Measurements from ENCODE around the gene IL26. TPM values are rescaled to one million over a fixed set of nuclear protein-coding genes. Genes with fewer than 3 reads are reported as not detected.

IL26 gene
- total RNA-seq, 6 experiments from 2014 or later, result not detected

DNA sequence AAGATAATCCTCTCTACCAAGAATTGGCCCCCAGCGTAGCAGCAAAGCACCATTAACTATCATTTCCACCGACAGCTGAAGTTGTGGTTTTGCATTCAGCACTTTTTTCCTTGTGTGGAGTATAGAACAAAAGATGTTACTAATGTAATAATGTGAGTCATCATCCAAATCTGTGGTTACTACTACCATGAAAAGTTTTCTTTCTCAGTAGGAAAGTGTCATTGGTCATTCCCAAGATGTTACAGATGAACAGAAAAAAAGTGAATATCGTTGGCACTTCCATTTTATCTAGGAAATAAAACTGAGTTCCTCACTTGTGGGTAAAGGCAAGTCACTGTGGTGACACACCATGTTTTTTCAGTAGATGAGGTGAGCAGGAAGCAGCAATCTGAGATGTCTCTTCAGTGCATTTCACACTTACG is 35.8 kb downstream of the IL26 start:
- peaks cover 17% of the 10 kb centered on the region for H3K27me3 Mint-ChIP-seq (ENCODE audit: insufficient read depth)
- DNase-seq, result peak; percentile 11
- H3K4me1 Mint-ChIP-seq (ENCODE audit: low read depth), result no peaks in the 10 kb centered on the region

GRCh38 chr12:68185598-68185997 is 40.0 kb downstream of the IL26 start:
- no peaks in the 10 kb centered on the region for H3K4me1 Mint-ChIP-seq (ENCODE audit: low read depth)
- no peak overlapping the region for H3K27ac Mint-ChIP-seq
- no peaks in the 10 kb centered on the region for H3K36me3 Mint-ChIP-seq (ENCODE audit: low read depth)
- H3K27me3 Mint-ChIP-seq (ENCODE audit: insufficient read depth), result peaks cover 17% of the 10 kb centered on the region
- no peak for TF ChIP-seq CTCF (IDR thresholded peaks at IDR 0.05)
- no peak overlapping the region for H3K4me3 Mint-ChIP-seq
- H3K9me3 Mint-ChIP-seq, result no peaks in the 10 kb centered on the region
- DNase-seq, result no peak

More for the DNA sequence above, 35.8 kb downstream of the IL26 start:
- H3K4me3 Mint-ChIP-seq, result no peak overlapping the region
- H3K36me3 Mint-ChIP-seq (ENCODE audit: low read depth), result no peaks in the 10 kb centered on the region
- no peak for TF ChIP-seq CTCF (IDR thresholded peaks at IDR 0.05)
- no peaks in the 10 kb centered on the region for H3K9me3 Mint-ChIP-seq
- no peak overlapping the region for H3K27ac Mint-ChIP-seq

DNA sequence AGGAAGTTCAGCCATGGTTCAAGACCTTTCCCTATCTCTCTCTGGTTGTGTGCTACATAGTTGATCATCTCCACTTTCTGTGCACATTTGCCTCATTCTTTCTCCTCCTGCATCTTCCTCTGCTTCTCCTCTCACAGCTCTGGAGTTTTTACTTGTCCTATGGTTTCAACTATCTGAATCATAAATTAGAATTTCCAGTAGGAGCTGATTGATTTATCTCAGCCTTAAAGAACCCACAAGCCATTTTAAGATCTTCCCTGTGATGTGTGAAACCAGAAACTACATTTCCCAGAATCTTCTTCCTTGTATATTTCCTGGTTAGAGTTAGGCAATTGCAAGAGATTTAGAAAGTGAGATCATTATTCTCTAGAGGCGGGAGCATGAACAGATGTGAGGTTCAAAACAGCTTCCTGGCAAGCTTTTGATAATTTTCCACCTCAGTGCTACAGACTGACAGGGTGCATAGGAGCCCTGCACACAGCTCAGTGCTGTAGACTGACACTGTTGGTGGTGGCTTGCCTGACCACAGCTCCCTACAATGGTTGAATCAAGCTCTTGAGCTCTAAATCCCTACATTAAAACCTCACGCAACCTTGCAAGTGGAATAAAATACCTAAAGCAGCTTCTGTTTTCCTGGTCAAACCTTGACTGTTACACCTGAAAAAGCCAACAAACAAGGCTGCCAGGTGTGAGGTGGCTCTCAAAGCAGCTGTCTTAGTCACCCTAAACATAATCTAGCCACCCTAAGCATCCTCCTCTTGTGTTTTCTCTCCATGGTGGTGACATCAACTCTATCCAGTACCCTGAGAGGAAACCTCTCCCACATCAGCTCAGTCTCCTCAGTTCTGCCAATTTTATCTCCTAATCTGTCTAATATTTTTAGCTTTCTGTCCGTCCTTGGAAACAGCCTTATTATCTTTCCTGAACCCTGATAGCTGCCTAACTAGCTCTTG is 44.5 kb downstream of the IL26 start:
- TF ChIP-seq CTCF (IDR thresholded peaks at IDR 0.05), result no peak
- Mint-ChIP-seq H3K27ac (no peak overlapping the region), H3K27me3 (ENCODE audit: insufficient read depth) (peaks cover 12% of the 10 kb centered on the region), H3K4me1 (ENCODE audit: low read depth) (no peaks in the 10 kb centered on the region), H3K36me3 (ENCODE audit: low read depth) (no peaks in the 10 kb centered on the region), H3K4me3 (no peak overlapping the region), H3K9me3 (no peaks in the 10 kb centered on the region)
- DNase-seq, result no peak

DNA sequence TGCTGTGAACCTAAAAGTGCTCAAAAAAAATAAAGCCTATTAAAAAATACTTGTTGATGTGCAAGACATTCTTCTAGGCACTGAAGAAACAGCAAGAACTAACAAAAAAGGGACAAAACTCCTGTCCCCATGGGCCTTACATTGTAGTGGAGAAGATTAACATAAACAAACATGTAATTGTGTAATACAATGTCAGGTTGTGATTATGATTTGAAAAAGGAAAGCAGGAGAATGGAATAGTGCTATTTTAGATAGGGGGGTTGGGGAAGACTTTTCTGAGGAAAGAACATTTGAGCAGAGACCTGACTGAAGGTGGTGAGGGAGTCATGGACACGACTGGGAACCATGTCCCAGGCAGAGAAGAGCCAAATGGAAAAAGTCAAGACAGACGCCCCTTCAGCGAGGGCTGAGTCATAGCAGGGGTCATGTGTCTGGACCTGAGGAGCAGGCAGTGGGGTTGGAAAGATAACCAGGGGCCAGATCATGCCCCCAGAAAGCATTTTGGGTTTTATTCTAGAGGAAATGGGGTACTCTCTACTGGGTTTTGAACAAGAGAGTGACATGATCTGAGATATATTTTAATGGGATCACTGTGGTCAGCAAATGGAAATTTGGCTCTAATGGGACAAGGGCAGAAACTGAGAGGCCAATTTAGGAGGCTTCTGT is 46.7 kb downstream of the IL26 start:
- Mint-ChIP-seq H3K4me1 (ENCODE audit: low read depth) (no peaks in the 10 kb centered on the region), H3K4me3 (no peak overlapping the region), H3K27me3 (ENCODE audit: insufficient read depth) (peaks cover 6% of the 10 kb centered on the region), H3K9me3 (no peaks in the 10 kb centered on the region), H3K36me3 (ENCODE audit: low read depth) (no peaks in the 10 kb centered on the region), H3K27ac (no peak overlapping the region)
- no peak for DNase-seq
- TF ChIP-seq CTCF (IDR thresholded peaks at IDR 0.05), result no peak

DNA sequence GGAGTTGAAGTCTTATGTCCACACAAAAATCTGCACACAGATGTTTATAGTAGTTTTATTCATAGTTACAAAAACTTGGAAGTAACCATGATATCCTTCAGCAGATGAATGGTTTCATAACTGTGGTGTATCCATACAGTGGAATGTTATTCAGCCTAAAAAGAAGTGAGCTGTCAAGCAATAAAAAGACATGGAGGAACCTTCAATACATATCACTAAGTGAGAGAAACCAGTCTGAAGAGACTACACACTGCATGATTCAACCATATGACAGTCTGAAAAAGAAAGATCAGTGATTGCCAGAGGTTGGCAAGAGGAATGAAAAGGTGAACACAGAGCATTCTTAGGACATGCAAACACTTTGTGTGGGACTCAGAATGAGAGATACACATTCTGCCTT is 47.4 kb downstream of the IL26 start:
- H3K27me3 Mint-ChIP-seq (ENCODE audit: insufficient read depth), result peaks cover 3% of the 10 kb centered on the region
- no peak for TF ChIP-seq CTCF (IDR thresholded peaks at IDR 0.05)
- H3K9me3 Mint-ChIP-seq, result no peaks in the 10 kb centered on the region
- no peak overlapping the region for H3K27ac Mint-ChIP-seq
- no peaks in the 10 kb centered on the region for H3K36me3 Mint-ChIP-seq (ENCODE audit: low read depth)
- no peak overlapping the region for H3K4me3 Mint-ChIP-seq
- no peaks in the 10 kb centered on the region for H3K4me1 Mint-ChIP-seq (ENCODE audit: low read depth)
- DNase-seq, result no peak
